SU-DHL-6 (cell line): ENCODE data around the gene UCHL1.

Experiments
- CTCF ChIP-seq: fragments of 200-600 bp; sonication (generic); IDR thresholded peaks from one replicate; pipeline ENCODE4 v1.5.1; 2017; ENCODE audit warnings: antibody characterized with exemption, mild to moderate bottlenecking, low read length, moderate library complexity; ENCODE audit not compliant: insufficient read depth, poor library complexity, severe bottlenecking
- EZH2phosphoT487 ChIP-seq: fragments of 200-600 bp; sonication (generic), shearing (Covaris generic); conservative IDR thresholded peaks from 2 replicates; pipeline ENCODE4 v1.6.1; 2018; ENCODE audit warnings: mild to moderate bottlenecking, antibody characterized with exemption, low read length, moderate library complexity, mixed read lengths

- no peak for TF ChIP-seq CTCF
- no peak for TF ChIP-seq EZH2phosphoT487
Measured at GRCh38 chr4:41214825-41215146, 41.9 kb upstream of the UCHL1 start.
